Activated CD8-positive, alpha-beta T cell treated with anti-CD3 and anti-CD28 coated beads, Interleukin-2, amount 10 ng/mL, durations not matched to agents 7 days and 5 days (primary cell): ENCODE measurements around the gene RSPO3. TPM values are rescaled to one million over a fixed set of nuclear protein-coding genes. Genes with fewer than 3 reads are reported as not detected.

Experiments used
- ATAC-seq: fragments of 150-1000 bp; cut with Tn5 transposase; one replicate; pipeline ENCODE4 v1.10.0; 2021; ENCODE audit warnings: moderate library complexity
- CTCF ChIA-PET: fragments of 350-600 bp; sonication (Branson Sonifier 250); formaldehyde crosslinking; loops from one replicate; lab custom pipeline; 2021; ENCODE audit warnings: antibody characterized with exemption; lab: Charles Lee
- POLR2A ChIA-PET: fragments of 350-600 bp; sonication (Branson Sonifier 250); formaldehyde crosslinking; loops from one replicate; lab custom pipeline; 2021; ENCODE audit warnings: antibody characterized with exemption; lab: Charles Lee
- DNase-seq: peaks from one replicate; pipeline ENCODE4 v3.0.0-alpha.2; 2020
- H3K27ac Mint-ChIP-seq: one replicate; pipeline ENCODE4 v1.8.0; 2021; ENCODE audit warnings: mild to moderate bottlenecking, mixed read lengths
- H3K27me3 Mint-ChIP-seq: one replicate; pipeline ENCODE4 v1.8.0; 2021; ENCODE audit warnings: low read depth, mixed read lengths
- H3K36me3 Mint-ChIP-seq: one replicate; pipeline ENCODE4 v1.8.0; 2021; ENCODE audit warnings: low read depth, mixed read lengths
- H3K4me1 Mint-ChIP-seq: one replicate; pipeline ENCODE4 v1.8.0; 2021; ENCODE audit warnings: low read depth, mixed read lengths
- H3K4me3 Mint-ChIP-seq: one replicate; pipeline ENCODE4 v1.8.0; 2021; ENCODE audit warnings: mild to moderate bottlenecking, mixed read lengths
- H3K9me3 Mint-ChIP-seq: one replicate; pipeline ENCODE4 v1.8.0; 2022; ENCODE audit warnings: mixed read lengths; ENCODE audit not compliant: insufficient read depth
- total RNA-seq, 2 experiments: library from RNA; stranded (reverse); gene quantifications; one replicate each; pipeline ENCODE4 v1.2.3, GENCODE V29; 2021

The RSPO3 gene
- total RNA-seq, 2 experiments from 2014 or later, result not detected

GRCh38 chr6:127115084-127115655 lies 3.3 kb upstream of the RSPO3 start:
- ChIA-PET POLR2A (interaction anchor here (0.7 kb wide), 1 partner anchor 1542 kb away, joined by 3 read pairs; no protein-coding TSS in a partner anchor), CTCF (no interaction called here)
- ATAC-seq (no peak), DNase-seq (no peak)
- Mint-ChIP-seq H3K27ac (no peak overlapping the region), H3K9me3 (no peaks in the 10 kb centered on the region), H3K27me3 (peaks cover 55% of the 10 kb centered on the region), H3K4me1 (peaks cover 14% of the 10 kb centered on the region), H3K36me3 (no peaks in the 10 kb centered on the region), H3K4me3 (no peak overlapping the region)

GRCh38 chr6:127115746-127116145 lies 2.7 kb upstream of the RSPO3 start:
- ATAC-seq (no peak), DNase-seq (no peak)
- H3K27me3 Mint-ChIP-seq, result peaks cover 61% of the 10 kb centered on the region
- H3K9me3 Mint-ChIP-seq, result no peaks in the 10 kb centered on the region
- no peak overlapping the region for H3K4me3 Mint-ChIP-seq
- H3K27ac Mint-ChIP-seq, result no peak overlapping the region
- H3K36me3 Mint-ChIP-seq, result no peaks in the 10 kb centered on the region
- H3K4me1 Mint-ChIP-seq, result peaks cover 16% of the 10 kb centered on the region
- ChIA-PET CTCF (no interaction called here), POLR2A (no interaction called here)

- CTCF ChIA-PET, result no interaction called here
- Mint-ChIP-seq H3K36me3 (no peaks in the 10 kb centered on the region), H3K27ac (no peak overlapping the region), H3K9me3 (no peaks in the 10 kb centered on the region), H3K4me3 (peak overlapping the region; percentile 43), H3K27me3 (peaks cover 73% of the 10 kb centered on the region), H3K4me1 (peaks cover 23% of the 10 kb centered on the region)
- ATAC-seq, result no peak
- DNase-seq, result no peak
- POLR2A ChIA-PET, result no interaction called here
These were observed 533 bp upstream of the RSPO3 start for GRCh38 chr6:127117979-127118297.

- H3K36me3 Mint-ChIP-seq, result no peaks in the 10 kb centered on the region
- H3K27ac Mint-ChIP-seq, result no peak overlapping the region
- peak; percentile 50 for ATAC-seq
- ChIA-PET POLR2A (no interaction called here), CTCF (no interaction called here)
- DNase-seq, result peak; percentile 29
- H3K27me3 Mint-ChIP-seq, result peaks cover 71% of the 10 kb centered on the region
- no peaks in the 10 kb centered on the region for H3K9me3 Mint-ChIP-seq
- H3K4me1 Mint-ChIP-seq, result peaks cover 23% of the 10 kb centered on the region
- peak overlapping the region; percentile 70 for H3K4me3 Mint-ChIP-seq
These were observed 891 bp downstream of the RSPO3 start for GRCh38 chr6:127119102-127120022.

DNA sequence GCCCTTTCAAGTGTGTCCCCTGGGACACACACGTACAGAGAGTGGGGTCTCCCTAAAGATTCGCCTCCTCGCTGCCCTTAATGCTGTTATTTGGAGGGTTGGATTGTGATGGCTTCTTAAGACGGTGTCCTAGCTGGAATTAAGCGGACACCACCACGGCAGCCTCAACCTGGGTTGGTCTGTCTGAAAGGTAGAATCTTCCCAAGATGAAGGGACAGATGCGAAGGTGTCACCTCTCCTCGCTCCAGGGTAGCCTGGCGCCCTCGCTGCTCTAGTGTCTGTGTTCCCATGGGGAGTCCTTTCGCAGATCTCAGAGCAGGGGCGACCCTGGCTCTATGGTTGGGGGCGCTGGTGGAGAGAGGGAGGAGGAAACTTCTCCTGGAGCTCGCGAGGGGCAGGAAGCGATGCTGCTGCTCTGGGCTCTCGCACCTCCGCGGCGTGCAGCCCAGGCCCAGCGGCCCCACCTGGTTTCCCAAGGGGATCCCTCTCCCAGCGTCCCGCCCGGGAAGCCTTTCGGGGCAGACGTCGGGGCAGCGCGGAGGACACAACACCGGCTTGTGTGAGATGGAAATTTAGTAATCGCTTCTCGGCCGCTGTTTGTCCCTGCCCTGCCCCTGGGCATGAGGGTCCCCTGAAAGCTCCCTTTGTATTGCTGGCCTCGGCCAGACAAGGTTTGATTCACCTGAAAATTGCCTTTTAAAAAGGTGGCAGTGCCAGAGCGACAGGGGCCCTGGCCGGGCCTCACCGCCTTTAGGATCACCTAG lies 1.7 kb downstream of the RSPO3 start:
- H3K27ac Mint-ChIP-seq, result no peak overlapping the region
- POLR2A ChIA-PET, result no interaction called here
- peaks cover 23% of the 10 kb centered on the region for H3K4me1 Mint-ChIP-seq
- H3K4me3 Mint-ChIP-seq, result peak overlapping the region; percentile 70
- H3K27me3 Mint-ChIP-seq, result peaks cover 66% of the 10 kb centered on the region
- CTCF ChIA-PET, result interaction anchor here (1.2 kb wide), 1 partner anchor 316 kb away, joined by 6 read pairs; no protein-coding TSS in a partner anchor
- H3K36me3 Mint-ChIP-seq, result no peaks in the 10 kb centered on the region
- ATAC-seq, result no peak
- no peak for DNase-seq
- H3K9me3 Mint-ChIP-seq, result no peaks in the 10 kb centered on the region

- DNase-seq (peak; percentile 82), ATAC-seq (peak; percentile 82)
- ChIA-PET POLR2A (no interaction called here), CTCF (interaction anchor here (0.7 to 1.2 kb wide), 3 partner anchors 316 to 1960 kb away, joined by 3 to 6 read pairs (median 3); no protein-coding TSS in a partner anchor)
- Mint-ChIP-seq H3K36me3 (no peaks in the 10 kb centered on the region), H3K4me3 (no peak overlapping the region), H3K9me3 (no peaks in the 10 kb centered on the region), H3K27ac (no peak overlapping the region), H3K4me1 (peaks cover 23% of the 10 kb centered on the region), H3K27me3 (peaks cover 61% of the 10 kb centered on the region)
These were observed 2.5 kb downstream of the RSPO3 start for GRCh38 chr6:127120787-127121636.

GRCh38 chr6:127121637-127121960 lies 3.1 kb downstream of the RSPO3 start:
- DNase-seq (no peak), ATAC-seq (no peak)
- no peaks in the 10 kb centered on the region for H3K36me3 Mint-ChIP-seq
- H3K4me3 Mint-ChIP-seq, result no peak overlapping the region
- POLR2A ChIA-PET, result no interaction called here
- peaks cover 23% of the 10 kb centered on the region for H3K4me1 Mint-ChIP-seq
- H3K27me3 Mint-ChIP-seq, result peaks cover 57% of the 10 kb centered on the region
- no peaks in the 10 kb centered on the region for H3K9me3 Mint-ChIP-seq
- H3K27ac Mint-ChIP-seq, result no peak overlapping the region
- CTCF ChIA-PET, result interaction anchor here (1.0 to 1.2 kb wide), 2 partner anchors 317 to 1126 kb away, joined by 3 to 6 read pairs; no protein-coding TSS in a partner anchor

DNA sequence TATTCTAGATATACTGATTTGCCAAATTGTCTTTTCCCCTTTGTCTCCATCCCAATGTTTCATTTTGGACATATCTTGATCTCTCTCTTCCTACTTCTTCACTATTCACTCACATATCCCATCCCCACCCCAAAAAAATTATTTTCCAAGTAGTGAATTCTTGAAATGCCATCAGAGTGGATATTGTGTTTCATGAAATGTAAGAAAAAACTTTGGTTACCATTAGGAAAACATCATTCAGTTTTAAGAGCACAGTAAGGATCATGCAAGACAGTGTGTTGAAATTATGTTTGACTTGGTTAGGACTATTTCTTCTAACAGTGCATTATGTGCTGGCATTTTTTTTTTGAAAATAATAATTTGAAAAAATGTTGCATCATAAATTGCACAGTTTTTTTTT lies 5.7 kb downstream of the RSPO3 start:
- DNase-seq, result no peak
- Mint-ChIP-seq H3K4me3 (no peak overlapping the region), H3K4me1 (peaks cover 13% of the 10 kb centered on the region), H3K27ac (no peak overlapping the region), H3K36me3 (no peaks in the 10 kb centered on the region), H3K27me3 (peaks cover 43% of the 10 kb centered on the region), H3K9me3 (no peaks in the 10 kb centered on the region)
- no peak for ATAC-seq
- ChIA-PET POLR2A (no interaction called here), CTCF (no interaction called here)

DNA sequence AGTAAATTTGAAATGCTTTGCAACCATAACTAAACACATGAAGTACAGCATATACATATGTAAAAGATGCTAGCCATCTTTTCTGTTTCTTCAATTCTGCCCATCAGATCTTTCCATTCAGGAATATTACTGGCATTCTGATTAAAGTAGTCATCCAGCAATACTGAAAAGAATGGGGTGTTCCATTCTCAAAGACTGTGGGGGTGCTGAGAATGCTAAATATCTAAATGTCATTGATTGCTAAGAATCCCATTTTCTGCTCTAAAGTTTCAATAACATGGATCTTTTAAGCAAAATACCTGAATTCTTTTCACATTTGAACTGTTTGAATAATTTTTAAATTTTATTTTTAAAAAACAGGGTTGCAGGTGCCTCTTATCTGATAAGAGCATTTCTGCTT lies 6.2 kb downstream of the RSPO3 start:
- Mint-ChIP-seq H3K27ac (no peak overlapping the region), H3K4me1 (peaks cover 13% of the 10 kb centered on the region), H3K36me3 (no peaks in the 10 kb centered on the region), H3K9me3 (no peaks in the 10 kb centered on the region), H3K4me3 (no peak overlapping the region), H3K27me3 (peaks cover 42% of the 10 kb centered on the region)
- POLR2A ChIA-PET, result no interaction called here
- CTCF ChIA-PET, result no interaction called here
- ATAC-seq, result no peak
- DNase-seq, result no peak

DNA sequence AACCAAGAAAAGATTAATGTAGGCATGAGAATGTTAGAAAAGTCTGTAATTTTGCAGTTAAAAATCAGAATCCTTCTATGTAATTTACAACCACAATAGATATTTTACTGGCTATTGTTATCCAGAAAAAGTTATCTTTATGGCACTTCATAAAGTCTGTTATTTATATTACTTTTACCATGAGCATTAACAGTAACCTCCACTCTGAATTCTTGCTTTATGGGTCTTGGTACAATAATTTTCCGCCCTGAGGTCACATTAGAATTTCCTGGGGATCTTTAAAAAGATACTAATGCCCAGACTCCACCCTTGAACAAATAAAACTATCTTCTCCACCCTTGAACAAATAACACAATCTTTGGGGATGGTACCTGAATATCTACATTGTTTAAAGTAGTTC lies 9.6 kb downstream of the RSPO3 start:
- ChIA-PET POLR2A (no interaction called here), CTCF (no interaction called here)
- H3K27ac Mint-ChIP-seq, result no peak overlapping the region
- H3K36me3 Mint-ChIP-seq, result no peaks in the 10 kb centered on the region
- H3K4me3 Mint-ChIP-seq, result no peak overlapping the region
- DNase-seq, result no peak
- peaks cover 25% of the 10 kb centered on the region for H3K27me3 Mint-ChIP-seq
- H3K4me1 Mint-ChIP-seq, result no peaks in the 10 kb centered on the region
- no peaks in the 10 kb centered on the region for H3K9me3 Mint-ChIP-seq
- ATAC-seq, result no peak

GRCh38 chr6:127129251-127129650 lies 10.8 kb downstream of the RSPO3 start:
- DNase-seq, result no peak
- peaks cover 22% of the 10 kb centered on the region for H3K27me3 Mint-ChIP-seq
- POLR2A ChIA-PET, result no interaction called here
- H3K27ac Mint-ChIP-seq, result no peak overlapping the region
- CTCF ChIA-PET, result no interaction called here
- H3K9me3 Mint-ChIP-seq, result no peaks in the 10 kb centered on the region
- no peaks in the 10 kb centered on the region for H3K36me3 Mint-ChIP-seq
- no peak for ATAC-seq
- H3K4me3 Mint-ChIP-seq, result no peak overlapping the region
- no peaks in the 10 kb centered on the region for H3K4me1 Mint-ChIP-seq
